CD4-positive, alpha-beta T cell treated with Interleukin-17A for 4 hours (primary cell): ENCODE data around the gene LPIN1.
"Not testable (repeated sequence)": the region's sequence is repeated elsewhere in the genome, so short reads cannot be mapped to it uniquely, and the experiment has no call there.

Source experiments
- DNase-seq: peaks from one replicate; pipeline ENCODE4 v3.0.0-alpha.2; 2020; ENCODE audit warnings: mixed read lengths

LPIN1 gene

DNA sequence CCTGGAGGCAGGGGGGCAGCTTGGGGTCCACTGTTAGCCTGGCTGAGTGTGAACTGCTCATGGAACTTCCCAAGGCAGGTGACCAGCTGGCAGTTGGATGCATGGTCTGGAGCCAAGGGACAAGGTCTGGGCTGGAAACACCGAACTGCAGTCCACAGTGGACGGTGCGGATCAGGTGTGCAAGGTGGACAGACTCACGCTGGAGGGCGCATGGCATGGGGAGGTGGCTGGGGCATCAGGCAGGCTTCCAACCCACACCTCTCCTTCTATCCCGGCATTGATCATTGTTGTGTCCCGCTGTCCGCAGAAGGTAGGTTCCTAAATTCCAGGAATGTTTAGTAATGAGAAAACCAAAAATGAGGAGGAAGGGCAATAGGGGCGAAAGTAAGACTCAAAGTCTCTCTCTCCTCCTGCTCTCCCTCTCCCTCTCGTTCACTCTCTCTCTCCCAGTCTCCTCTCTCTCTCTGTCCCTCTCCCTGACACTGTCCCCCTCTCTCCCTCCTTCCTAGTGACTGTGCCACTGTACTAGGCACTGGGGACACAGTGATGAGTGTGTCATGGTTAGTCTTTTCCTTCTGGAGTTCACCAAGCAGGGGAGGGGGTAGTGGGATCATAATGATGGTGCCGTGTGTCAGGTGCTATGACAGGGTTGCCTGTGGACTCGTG is 30.3 kb upstream of the LPIN1 start:
- DNase-seq: no peak

GRCh38 chr2:11716689-11717321 is 29.6 kb upstream of the LPIN1 start:
- DNase-seq: no peak

GRCh38 chr2:11717623-11718022 is 28.8 kb upstream of the LPIN1 start:
- DNase-seq: no peak

DNA sequence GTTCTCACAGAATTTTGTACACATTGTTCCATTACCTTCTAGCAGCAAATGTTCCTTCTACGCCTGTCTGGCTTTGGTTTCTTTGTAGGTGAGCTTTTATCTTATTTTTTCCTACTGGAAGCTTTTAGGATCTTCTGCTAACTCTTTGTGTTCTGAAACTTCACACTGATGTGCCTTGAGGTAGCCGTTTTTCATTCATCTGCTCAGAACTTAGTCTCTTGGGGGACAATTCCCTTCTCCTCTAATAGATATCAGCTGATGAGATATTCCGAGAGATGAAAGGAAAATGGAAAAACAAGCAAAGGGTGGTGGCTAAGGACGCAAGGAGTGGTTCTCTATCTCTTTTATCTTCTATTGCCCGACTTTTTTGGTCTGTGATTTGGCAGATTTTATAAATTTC is 27.8 kb upstream of the LPIN1 start:
- DNase-seq: no peak

GRCh38 chr2:11719230-11719977 is 27.0 kb upstream of the LPIN1 start:
- DNase-seq: no peak

DNA sequence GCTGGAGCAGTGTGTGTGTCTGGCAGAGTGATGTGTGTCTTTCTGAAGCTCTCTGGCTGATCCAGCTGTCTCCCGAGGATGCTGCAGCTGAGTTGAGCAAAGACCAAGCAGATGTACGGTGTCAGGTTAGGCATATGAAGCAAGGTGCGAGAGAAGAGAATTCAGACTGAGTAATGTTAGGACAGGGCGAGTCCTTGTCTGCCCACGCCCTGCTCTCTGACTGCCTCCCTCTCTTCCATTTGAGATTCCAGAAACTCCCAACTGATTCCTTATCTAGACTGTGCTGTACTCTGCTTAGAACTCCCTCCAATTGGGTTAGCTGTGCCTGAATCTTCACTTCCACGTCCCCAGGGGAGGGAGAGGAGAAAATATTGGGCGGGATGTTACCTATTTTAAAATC is 25.7 kb upstream of the LPIN1 start:
- DNase-seq: no peak

DNA sequence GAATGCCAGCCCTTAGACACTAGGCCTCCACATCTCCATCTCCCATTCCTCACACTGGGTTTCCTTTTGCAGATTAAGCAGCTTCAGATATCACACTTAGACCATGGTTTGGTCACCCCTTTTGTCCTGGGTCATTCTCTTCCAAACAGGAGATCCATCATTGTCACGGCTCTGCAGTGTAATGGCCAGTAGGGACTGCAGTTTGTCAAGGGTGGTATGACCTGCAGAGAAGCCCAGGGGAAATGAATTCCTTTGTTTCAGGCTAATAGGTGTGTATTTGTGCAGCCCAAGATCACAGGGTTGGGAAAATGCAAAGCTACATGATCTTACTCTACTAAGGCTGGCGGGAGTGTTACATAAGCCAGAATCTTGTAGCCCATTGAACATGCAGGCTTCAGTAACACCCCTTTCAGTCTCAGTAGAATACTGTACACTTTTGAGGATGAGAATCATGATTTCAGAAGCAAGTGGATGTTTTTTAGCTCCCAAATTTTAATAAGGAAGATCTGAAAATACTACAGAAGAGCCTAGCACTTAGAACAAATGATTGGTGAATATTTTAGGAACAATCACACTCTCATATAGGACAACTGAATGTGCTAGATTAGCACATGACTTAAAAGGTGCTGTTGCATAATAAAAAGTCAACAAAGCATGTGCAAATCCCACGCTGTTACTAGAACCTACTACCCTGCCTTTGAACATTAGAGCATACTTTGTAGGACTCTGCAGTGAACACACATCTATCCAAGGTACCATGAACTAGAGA is 24.0 kb upstream of the LPIN1 start:
- no peak for DNase-seq

GRCh38 chr2:11723061-11723371 is 23.4 kb upstream of the LPIN1 start:
- no peak for DNase-seq

GRCh38 chr2:11724151-11724550 is 22.3 kb upstream of the LPIN1 start:
- no peak for DNase-seq

GRCh38 chr2:11726384-11726783 is 20.0 kb upstream of the LPIN1 start:
- DNase-seq: no peak

- no peak for DNase-seq
Observed at GRCh38 chr2:11729362-11730212, 16.8 kb upstream of the LPIN1 start.

DNA sequence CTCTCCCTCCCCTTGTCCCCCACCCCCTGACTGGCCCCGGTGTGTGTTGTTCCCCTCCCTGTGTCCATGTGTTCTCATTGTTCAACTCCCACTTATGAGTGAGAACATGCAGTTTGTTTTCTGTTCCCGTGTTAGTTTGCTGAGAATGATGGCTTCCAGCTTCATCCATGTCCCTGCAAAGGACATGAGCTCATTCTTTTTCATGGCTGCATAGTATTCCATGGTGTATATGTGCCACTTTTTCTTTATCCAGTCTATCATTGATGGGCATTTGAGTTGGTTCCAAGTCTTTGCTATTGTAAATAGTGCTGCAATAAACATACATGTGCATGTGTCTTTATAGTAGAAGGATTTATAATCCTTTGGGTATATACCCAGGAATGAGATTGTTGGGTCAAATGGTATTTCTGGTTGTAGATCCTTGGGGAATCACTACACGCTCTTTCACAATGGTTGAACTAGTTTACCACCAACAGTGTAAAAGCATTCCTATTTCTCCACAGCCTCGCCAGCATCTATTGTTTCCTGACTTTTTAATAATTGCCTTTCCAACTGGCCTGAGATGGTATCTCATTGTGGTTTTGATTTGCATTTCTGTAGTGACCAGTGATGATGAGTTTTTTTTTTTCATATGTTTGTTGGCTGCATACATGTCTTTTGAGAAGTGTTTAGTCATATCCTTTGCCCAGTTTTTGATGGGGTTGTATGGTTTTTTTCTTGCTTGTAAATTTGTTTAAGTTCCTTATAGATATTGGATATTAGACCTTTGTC is 15.0 kb upstream of the LPIN1 start:
- not testable (repeated sequence) for DNase-seq

GRCh38 chr2:11732587-11732986 is 13.8 kb upstream of the LPIN1 start:
- DNase-seq: no peak

- DNase-seq: not testable (repeated sequence)
Observed at GRCh38 chr2:11737852-11738251, 8.6 kb upstream of the LPIN1 start.

- peak; percentile 56 for DNase-seq
Observed at GRCh38 chr2:11738589-11739436, 7.6 kb upstream of the LPIN1 start.

GRCh38 chr2:11740723-11741122 is 5.7 kb upstream of the LPIN1 start:
- no peak for DNase-seq

GRCh38 chr2:11742317-11742701 is 4.1 kb upstream of the LPIN1 start:
- no peak for DNase-seq

- DNase-seq: no peak
Observed at GRCh38 chr2:11742702-11743357, 3.6 kb upstream of the LPIN1 start.

DNA sequence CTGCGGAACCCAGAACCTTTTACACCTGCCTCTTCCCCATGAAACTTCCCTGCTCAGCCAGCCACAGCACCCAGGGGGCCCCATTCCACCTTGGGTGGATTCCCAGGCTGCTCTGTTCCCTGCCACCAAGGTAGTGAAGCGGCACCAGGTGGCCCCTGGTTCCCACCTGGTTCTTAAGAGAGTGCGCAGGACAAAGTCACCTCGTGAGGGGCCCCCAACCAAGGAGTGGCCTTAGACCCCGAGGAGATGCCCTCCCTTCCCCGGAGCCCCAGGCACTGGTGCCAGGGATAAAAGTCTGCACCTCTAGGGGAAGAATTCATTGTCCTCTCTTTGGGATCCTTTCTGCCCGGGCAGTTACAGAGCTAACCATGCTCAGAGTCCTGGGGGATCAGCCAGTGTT is 3.1 kb upstream of the LPIN1 start:
- no peak for DNase-seq

GRCh38 chr2:11743846-11744553 is 2.4 kb upstream of the LPIN1 start:
- peak; percentile 77 for DNase-seq
